B cell (primary cell): Measurements from ENCODE around the gene HLA-DQA1. TPM values are rescaled to one million over a fixed set of nuclear protein-coding genes. Genes with fewer than 3 reads are reported as not detected.
"Not testable (repeated sequence)": the region's sequence is repeated elsewhere in the genome, so short reads cannot be mapped to it uniquely, and the experiment has no call there.

Experiments
- ATAC-seq: fragments of 200-7000 bp; cut with Tn5 transposase; one replicate; pipeline ENCODE4 v1.10.0; 2021; ENCODE audit warnings: low read depth, mild to moderate bottlenecking, moderate number of reproducible peaks, moderate library complexity
- CTCF ChIA-PET: fragments of 350-600 bp; sonication (Branson Sonifier 250); formaldehyde crosslinking; loops from one replicate; lab custom pipeline; 2021; ENCODE audit warnings: antibody characterized with exemption, inconsistent platforms; lab: Charles Lee
- POLR2A ChIA-PET: fragments of 350-600 bp; sonication (Branson Sonifier 250); formaldehyde crosslinking; loops from one replicate; lab custom pipeline; 2021; ENCODE audit warnings: antibody characterized with exemption; lab: Charles Lee
- DNase-seq: peaks from one replicate; pipeline ENCODE4 v3.0.0; 2013
- H2AFZ ChIP-seq: 2 replicates; pipeline ENCODE4 v1.6.1; 2012; ENCODE audit warnings: mild to moderate bottlenecking, low read depth, low read length; ENCODE audit not compliant: insufficient read depth, poor library complexity, severe bottlenecking
- H3K27ac ChIP-seq, 2 donors: 1 replicate in 1 of 2; 2 replicates in 1 of 2; pipeline ENCODE4 v1.5.1; 2012 to 2013; ENCODE audit warnings: low read length in 2 of 2, mild to moderate bottlenecking in 2 of 2, moderate library complexity in 1 of 2
- H3K27me3 ChIP-seq, 4 experiments: fragments of 200-600 bp in 1 of 4; sonication (generic) in 1 of 4; replicated peaks in 1 of 4; 1 replicate in 2 of 4; 2 replicates in 2 of 4; pipeline versions ENCODE4 v1.6.1 to v1.7.0; 2013 to 2016; ENCODE audit warnings: low read length in 3 of 4, mild to moderate bottlenecking in 2 of 4, mixed read lengths in 1 of 4, moderate library complexity in 1 of 4; ENCODE audit not compliant: insufficient read depth in 4 of 4, control insufficient read depth in 3 of 4; ENCODE audit errors: control extremely low read depth in 1 of 4
- H3K36me3 ChIP-seq, 2 experiments: replicated peaks in 1 of 2; 1 replicate in 1 of 2; 2 replicates in 1 of 2; pipeline versions ENCODE4 v1.6.1 to v1.7.1; 2013; ENCODE audit warnings: low read length in 1 of 2; ENCODE audit not compliant: insufficient read depth in 2 of 2, control insufficient read depth in 1 of 2; ENCODE audit errors: control extremely low read depth in 1 of 2, extremely low read depth in 1 of 2
- H3K4me1 ChIP-seq, 2 donors: fragments of 200-600 bp in 1 of 2; sonication (generic) in 1 of 2; 1 replicate in 1 of 2; 2 replicates in 1 of 2; pipeline versions ENCODE4 v1.5.1 to v1.6.1; 2013 to 2017; ENCODE audit warnings: low read length in 2 of 2; ENCODE audit not compliant: control insufficient read depth in 2 of 2, insufficient read depth in 2 of 2
- H3K4me2 ChIP-seq: replicated peaks from 2 replicates; pipeline ENCODE3; 2012; ENCODE audit warnings: mild to moderate bottlenecking, low read depth, low read length; ENCODE audit not compliant: poor library complexity, severe bottlenecking
- H3K4me3 ChIP-seq, 5 experiments: fragments of 200-600 bp in 1 of 5; sonication (generic) in 1 of 5; 1 replicate in 3 of 5; 2 replicates in 2 of 5; pipeline versions ENCODE4 v1.5.1 to v1.7.0; 2011 to 2016; ENCODE audit warnings: low read length in 4 of 5, mild to moderate bottlenecking in 4 of 5, low read depth in 2 of 5, control low read depth in 1 of 5, moderate library complexity in 1 of 5; ENCODE audit not compliant: insufficient read depth in 1 of 5; ENCODE audit errors: control extremely low read depth in 1 of 5, extremely low read depth in 1 of 5
- H3K79me2 ChIP-seq: fragments of 200-600 bp; sonication (generic); one replicate; pipeline ENCODE4 v1.6.0; 2016; ENCODE audit warnings: low read length; ENCODE audit not compliant: control insufficient read depth, insufficient read depth
- H3K9ac ChIP-seq: fragments of 200-600 bp; sonication (generic); 2 replicates; pipeline ENCODE4 v1.6.1; 2017; ENCODE audit warnings: mild to moderate bottlenecking, low read length, moderate library complexity
- H3K9me3 ChIP-seq, 3 donors: one replicate each; pipeline versions ENCODE4 v1.6.1 to v1.7.1; 2013; ENCODE audit warnings: low read length in 2 of 3; ENCODE audit not compliant: control insufficient read depth in 2 of 3, insufficient read depth in 1 of 3; ENCODE audit errors: control extremely low read depth in 1 of 3
- H4K20me1 ChIP-seq: 2 replicates; pipeline ENCODE4 v1.6.0; 2012; ENCODE audit warnings: mild to moderate bottlenecking, low read length; ENCODE audit not compliant: insufficient read depth, control insufficient read depth, poor library complexity, severe bottlenecking
- H3K27ac Mint-ChIP-seq: one replicate; pipeline ENCODE4 v1.8.0; 2021; ENCODE audit warnings: mixed read lengths
- H3K27me3 Mint-ChIP-seq: one replicate; pipeline ENCODE4 v1.8.0; 2021; ENCODE audit warnings: mixed read lengths
- H3K4me1 Mint-ChIP-seq: one replicate; pipeline ENCODE4 v1.8.0; 2021; ENCODE audit warnings: mixed read lengths
- H3K4me3 Mint-ChIP-seq: one replicate; pipeline ENCODE4 v1.8.0; 2021; ENCODE audit warnings: mixed read lengths
- H3K9me3 Mint-ChIP-seq: one replicate; pipeline ENCODE4 v1.8.0; 2022; ENCODE audit warnings: mixed read lengths; ENCODE audit not compliant: insufficient read depth
- EZH2 ChIP-seq: IDR thresholded peaks from 2 replicates; pipeline ENCODE4 v1.6.1; 2012; ENCODE audit warnings: borderline replicate concordance, low read depth, mild to moderate bottlenecking, moderate library complexity, low read length; ENCODE audit not compliant: insufficient read depth, poor library complexity, severe bottlenecking
- WGBS: methylation state at CpG from one replicate; pipeline ENCODE4 v1.1.5; 2013; ENCODE audit warnings: missing lambda C conversion rate; ENCODE audit not compliant: insufficient coverage; 5-methylcytosine and 5-hydroxymethylcytosine counted together
- intact Hi-C: fragments of 100-400 bp; cut with micrococcal nuclease; formaldehyde crosslinking; loops from one replicate; pipeline ENCODE4 v1.10.0; 2022
- polyA plus RNA-seq: library from polyadenylated mRNA; depleted of rRNA; stranded (reverse); fragments of >200 nt; gene quantifications from 2 replicates; pipeline ENCODE4 v1.2.3, GENCODE V29; 2012
- total RNA-seq, 2 donors: library from RNA; stranded (reverse); fragments of 120-200 nt in 1 of 2; gene quantifications; 1 replicate in 1 of 2; 2 replicates in 1 of 2; pipeline versions ENCODE4 v1.2.3 to v1.2.4, GENCODE V29; 2013 to 2022
- TF ChIP-seq, protein P1 (sequence below): fragments of 200-600 bp; IDR thresholded peaks from one replicate; pipeline ENCODE4 v1.8.0; 2022; ENCODE audit warnings: antibody characterized with exemption, mild to moderate bottlenecking

Gene HLA-DQA1
- total and polyA plus RNA-seq, 2 donors (not counting 1 experiment from before 2014, with no cell fraction given): 486 to 489 TPM

DNA sequence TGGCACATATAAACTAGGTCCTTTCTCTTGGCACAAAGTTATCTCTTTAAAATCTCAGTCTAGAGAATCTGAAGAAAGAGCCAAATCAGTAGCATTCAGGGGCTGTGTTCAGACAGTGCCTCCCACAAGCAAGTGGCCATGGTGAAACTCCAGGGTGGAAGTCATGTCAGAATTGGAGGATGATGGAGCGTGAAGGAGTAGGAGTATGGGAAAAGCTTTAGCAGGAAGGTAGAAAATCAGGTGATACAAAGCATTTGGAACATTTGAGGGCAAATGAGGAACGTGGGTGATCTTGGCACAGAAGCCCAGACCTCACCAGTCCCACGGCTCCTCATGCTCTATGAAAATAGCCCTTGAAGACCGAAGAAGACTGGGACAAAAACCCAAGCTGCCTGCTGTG lies 32.0 kb downstream of the HLA-DQA1 start:
- peaks cover 0 to 3% (median 0%) of the 10 kb centered on the region in 3 donors for H3K9me3 ChIP-seq
- Mint-ChIP-seq H3K4me1 (peaks cover 45% of the 10 kb centered on the region), H3K27ac (peak overlapping the region; percentile 96), H3K9me3 (no peaks in the 10 kb centered on the region), H3K4me3 (peak overlapping the region; percentile 58), H3K27me3 (no peaks in the 10 kb centered on the region)
- no peak overlapping the region for H3K9ac ChIP-seq
- POLR2A ChIA-PET: interaction anchor here (1.3 to 7.6 kb wide), 2 partner anchors 13 to 19 kb away, joined by 8 to 123 read pairs; no protein-coding TSS in a partner anchor
- DNase-seq: peak; percentile 13
- H3K27ac ChIP-seq: peak overlapping the region; percentile 96 to 99
- peaks cover 20 to 22% of the 10 kb centered on the region in 2 donors for H3K4me1 ChIP-seq
- ATAC-seq: no peak
- H3K4me3 ChIP-seq: no peak overlapping the region
- CTCF ChIA-PET: interaction anchor here (0.7 to 4.1 kb wide), 4 partner anchors 18 to 31 kb away, joined by 5 to 43 read pairs (median 14); no protein-coding TSS in a partner anchor
- H3K79me2 ChIP-seq: peaks cover 38% of the 10 kb centered on the region
- WGBS: 86% methylated on average over 2 of the region's 4 CpGs
- H3K27me3 ChIP-seq: no peaks in the 10 kb centered on the region
- no peaks in the 10 kb centered on the region for H3K36me3 ChIP-seq
- no peaks in the 10 kb centered on the region for H4K20me1 ChIP-seq
- intact Hi-C loops: loop anchor here (5.0 to 10.0 kb wide), 3 partner anchors 64 to 234 kb away; partner anchors contain the start of genes HLA-DRA and PSMB8
- peak overlapping the region; percentile 80 for H3K4me2 ChIP-seq
- TF ChIP-seq, protein P1, sequence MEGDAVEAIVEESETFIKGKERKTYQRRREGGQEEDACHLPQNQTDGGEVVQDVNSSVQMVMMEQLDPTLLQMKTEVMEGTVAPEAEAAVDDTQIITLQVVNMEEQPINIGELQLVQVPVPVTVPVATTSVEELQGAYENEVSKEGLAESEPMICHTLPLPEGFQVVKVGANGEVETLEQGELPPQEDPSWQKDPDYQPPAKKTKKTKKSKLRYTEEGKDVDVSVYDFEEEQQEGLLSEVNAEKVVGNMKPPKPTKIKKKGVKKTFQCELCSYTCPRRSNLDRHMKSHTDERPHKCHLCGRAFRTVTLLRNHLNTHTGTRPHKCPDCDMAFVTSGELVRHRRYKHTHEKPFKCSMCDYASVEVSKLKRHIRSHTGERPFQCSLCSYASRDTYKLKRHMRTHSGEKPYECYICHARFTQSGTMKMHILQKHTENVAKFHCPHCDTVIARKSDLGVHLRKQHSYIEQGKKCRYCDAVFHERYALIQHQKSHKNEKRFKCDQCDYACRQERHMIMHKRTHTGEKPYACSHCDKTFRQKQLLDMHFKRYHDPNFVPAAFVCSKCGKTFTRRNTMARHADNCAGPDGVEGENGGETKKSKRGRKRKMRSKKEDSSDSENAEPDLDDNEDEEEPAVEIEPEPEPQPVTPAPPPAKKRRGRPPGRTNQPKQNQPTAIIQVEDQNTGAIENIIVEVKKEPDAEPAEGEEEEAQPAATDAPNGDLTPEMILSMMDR: no peak
- TF ChIP-seq EZH2: no peak
- H2AFZ ChIP-seq: no peak overlapping the region

- peak overlapping the region; percentile 96 for H3K27ac Mint-ChIP-seq
- H3K9me3 ChIP-seq: peaks cover 0 to 3% (median 0%) of the 10 kb centered on the region in 3 donors
- ATAC-seq: no peak
- no peak for TF ChIP-seq EZH2
- TF ChIP-seq, protein P1: no peak
- CTCF ChIA-PET: interaction anchor here (0.7 to 4.1 kb wide), 3 partner anchors 18 to 31 kb away, joined by 5 to 43 read pairs (median 6); no protein-coding TSS in a partner anchor
- H2AFZ ChIP-seq: no peak overlapping the region
- no peak overlapping the region for H3K4me3 Mint-ChIP-seq
- DNase-seq: no peak
- H3K79me2 ChIP-seq: peaks cover 35% of the 10 kb centered on the region
- peaks cover 20 to 22% of the 10 kb centered on the region in 2 donors for H3K4me1 ChIP-seq
- no peaks in the 10 kb centered on the region for H3K27me3 Mint-ChIP-seq
- no peaks in the 10 kb centered on the region for H4K20me1 ChIP-seq
- POLR2A ChIA-PET: interaction anchor here (7.6 kb wide), 1 partner anchor 19 kb away, joined by 123 read pairs; no protein-coding TSS in a partner anchor
- H3K9me3 Mint-ChIP-seq: no peaks in the 10 kb centered on the region
- H3K27me3 ChIP-seq: no peaks in the 10 kb centered on the region
- H3K36me3 ChIP-seq: no peaks in the 10 kb centered on the region
- H3K4me1 Mint-ChIP-seq: peaks cover 44% of the 10 kb centered on the region
- no peak overlapping the region for H3K9ac ChIP-seq
- no peak overlapping the region for H3K4me2 ChIP-seq
- intact Hi-C loops: loop anchor here (5.0 to 10.0 kb wide), 3 partner anchors 65 to 235 kb away; partner anchors contain the start of genes HLA-DRA and PSMB8
- peak overlapping the region; percentile 96 to 99 for H3K27ac ChIP-seq
- H3K4me3 ChIP-seq: no peak overlapping the region
Observed at GRCh38 chr6:32669893-32670292, 32.7 kb downstream of the HLA-DQA1 start.

GRCh38 chr6:32671908-32672307 lies 34.7 kb downstream of the HLA-DQA1 start:
- H3K4me1 Mint-ChIP-seq: peaks cover 40% of the 10 kb centered on the region
- H3K4me3 Mint-ChIP-seq, H3K4me2 ChIP-seq, POLR2A ChIA-PET, DNase-seq, H3K9me3 ChIP-seq, H2AFZ ChIP-seq, H3K4me3 ChIP-seq, intact Hi-C loops, H3K36me3 ChIP-seq, H3K27me3 ChIP-seq, H3K27ac ChIP-seq, ATAC-seq, CTCF ChIA-PET, H4K20me1 ChIP-seq, H3K9me3 Mint-ChIP-seq, H3K27me3 Mint-ChIP-seq, H3K9ac ChIP-seq: not testable (repeated sequence)
- peaks cover 20 to 22% of the 10 kb centered on the region in 2 donors for H3K4me1 ChIP-seq
- WGBS: no CpG with 5 or more reads among the region's 2 CpGs
- H3K79me2 ChIP-seq: peaks cover 20% of the 10 kb centered on the region
- H3K27ac Mint-ChIP-seq: peak overlapping the region; percentile 65
